NK-92 (cell line): ENCODE data around the gene SLC51B.
"Not testable (repeated sequence)": the region's sequence is repeated elsewhere in the genome, so short reads cannot be mapped to it uniquely, and the experiment has no call there.

Experiments
- DNase-seq: peaks from one replicate; lab custom pipeline; 2025; ENCODE audit not compliant: unreplicated experiment; lab: John Stamatoyannopoulos, UW

SLC51B gene

DNA sequence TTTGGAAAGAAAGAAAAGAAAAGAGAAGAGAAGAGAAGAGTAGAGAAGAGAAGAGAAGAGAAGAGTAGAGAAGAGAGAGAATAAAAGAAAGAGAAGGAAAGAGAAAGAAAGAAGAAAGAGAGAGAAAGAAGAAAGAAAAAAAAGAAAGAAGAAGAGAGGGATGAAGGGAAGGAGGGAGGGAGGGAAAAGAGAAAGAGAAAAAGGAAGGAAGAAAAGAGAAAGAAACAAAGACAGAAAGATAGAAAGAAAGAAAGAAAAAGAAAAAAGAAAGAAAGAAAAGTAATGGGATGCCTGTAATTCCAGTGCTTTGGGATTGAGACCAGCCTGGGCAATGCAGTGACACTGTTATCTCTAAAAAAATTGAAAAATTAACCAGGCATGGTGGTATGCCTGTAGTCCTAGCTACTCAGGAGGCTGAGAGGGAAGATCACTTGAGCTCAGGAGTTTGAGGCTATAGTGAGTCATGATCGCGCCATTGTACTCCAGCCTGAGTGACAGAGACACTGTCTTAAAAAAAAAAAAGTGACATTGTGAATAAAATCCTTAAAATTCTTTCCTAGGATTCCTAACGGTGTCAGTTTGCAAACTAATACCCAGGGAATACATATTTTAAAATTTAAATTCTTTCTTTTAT lies 20.9 kb downstream of the SLC51B start:
- no peak for DNase-seq

DNA sequence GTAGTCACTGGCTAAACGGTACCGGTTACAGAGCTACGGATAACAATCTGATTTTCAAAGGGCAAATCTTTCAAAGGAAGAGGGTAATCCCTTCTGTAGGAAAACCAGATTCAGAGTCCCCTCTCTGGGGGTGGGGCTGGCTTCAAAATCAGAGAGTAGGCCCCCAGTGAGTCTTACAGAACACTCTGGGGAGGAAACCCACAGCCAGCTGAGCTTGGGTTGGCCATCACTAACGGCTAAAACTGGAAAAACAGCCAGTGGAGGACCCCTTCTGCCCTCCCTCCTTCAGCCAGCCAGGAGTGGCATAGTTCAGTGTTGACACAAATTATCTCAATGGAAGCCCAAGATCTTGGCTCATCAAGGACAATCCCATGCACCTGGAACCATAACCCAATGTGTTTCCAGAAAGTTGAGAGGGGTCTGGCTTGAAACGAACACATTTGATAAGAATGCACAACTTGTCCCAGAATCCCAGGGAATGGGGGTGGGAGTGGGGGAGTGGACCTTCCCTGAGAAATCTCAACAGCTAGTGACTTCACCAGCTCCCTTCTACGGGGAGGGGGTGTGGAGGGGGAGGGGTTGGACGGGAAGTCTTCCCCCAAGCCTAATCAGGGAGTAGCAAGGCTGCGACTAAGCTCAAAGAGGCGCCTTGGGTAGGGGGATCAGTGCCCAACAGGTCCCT lies 21.6 kb downstream of the SLC51B start:
- no peak for DNase-seq

DNA sequence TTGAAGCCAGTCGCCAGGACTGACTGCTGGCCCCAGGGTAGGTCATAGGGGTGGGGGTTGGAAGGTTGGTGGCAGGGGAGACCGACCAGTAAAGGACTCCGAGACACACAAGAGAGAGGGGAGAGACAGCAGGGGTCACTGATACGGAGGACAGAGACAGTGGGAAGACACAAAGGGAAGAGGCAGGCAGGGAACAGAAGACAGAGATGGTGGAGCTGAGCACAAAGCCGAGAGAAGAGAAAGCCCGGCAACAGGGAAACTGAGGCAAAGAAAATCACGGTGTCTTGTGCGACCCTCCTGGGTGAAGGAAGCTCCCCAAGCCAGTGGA lies 22.1 kb downstream of the SLC51B start:
- no peak for DNase-seq

GRCh38 chr15:65067645-65068402 lies 22.6 kb downstream of the SLC51B start, which contains the start of gene RASL12:
RASL12 (minus strand) TSS chr15:65067991; CDS start chr15:65067835, 156 bp downstream.
- no peak for DNase-seq

DNA sequence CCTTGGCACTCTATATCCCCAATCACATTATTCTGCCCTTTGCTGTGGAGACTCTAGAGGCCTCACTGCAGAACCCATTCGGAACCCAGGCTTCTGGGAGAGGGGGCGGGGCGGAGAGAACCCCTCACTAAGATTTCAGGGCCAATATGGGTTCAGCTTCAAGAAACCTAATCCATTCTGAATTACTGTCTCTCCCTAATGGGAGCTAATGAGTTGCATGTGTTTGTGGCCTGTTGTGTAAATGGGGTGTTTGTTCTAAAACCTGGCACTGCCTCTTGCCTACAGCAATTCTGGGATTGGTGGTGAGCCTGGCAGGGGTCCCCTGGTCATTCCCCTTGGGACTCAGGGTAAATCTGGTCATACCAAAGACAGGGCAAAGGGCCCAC lies 23.2 kb downstream of the SLC51B start:
- no peak for DNase-seq

- no peak for DNase-seq
Measured at GRCh38 chr15:65069179-65069578, 24.0 kb downstream of the SLC51B start.

GRCh38 chr15:65069779-65070546 lies 24.8 kb downstream of the SLC51B start:
- no peak for DNase-seq

GRCh38 chr15:65071381-65071811 lies 26.2 kb downstream of the SLC51B start:
- DNase-seq = no peak

- no peak for DNase-seq
Measured at GRCh38 chr15:65072027-65072426, 26.8 kb downstream of the SLC51B start.

GRCh38 chr15:65072617-65073016 lies 27.4 kb downstream of the SLC51B start:
- DNase-seq = no peak

DNA sequence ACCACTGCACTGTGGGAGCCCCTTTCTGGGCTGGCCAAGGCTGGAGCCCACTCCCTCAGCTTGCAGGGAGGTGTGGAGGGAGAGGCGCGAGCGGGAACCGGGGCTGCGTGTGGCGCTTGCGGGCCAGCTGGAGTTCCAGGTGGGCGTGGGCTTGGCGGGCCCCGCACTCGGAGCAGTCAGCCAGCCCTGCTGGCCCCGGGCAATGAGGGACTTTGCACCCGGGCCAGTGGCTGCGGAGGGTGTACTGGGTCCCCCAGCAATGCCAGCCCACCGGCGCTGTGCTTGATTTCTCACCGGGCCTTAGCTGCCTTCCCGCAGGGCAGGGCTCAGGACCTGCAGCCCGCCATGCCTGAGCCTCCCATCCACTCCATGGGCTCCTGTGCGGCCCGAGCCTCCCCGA lies 29.8 kb downstream of the SLC51B start:
- DNase-seq = not testable (repeated sequence)

DNA sequence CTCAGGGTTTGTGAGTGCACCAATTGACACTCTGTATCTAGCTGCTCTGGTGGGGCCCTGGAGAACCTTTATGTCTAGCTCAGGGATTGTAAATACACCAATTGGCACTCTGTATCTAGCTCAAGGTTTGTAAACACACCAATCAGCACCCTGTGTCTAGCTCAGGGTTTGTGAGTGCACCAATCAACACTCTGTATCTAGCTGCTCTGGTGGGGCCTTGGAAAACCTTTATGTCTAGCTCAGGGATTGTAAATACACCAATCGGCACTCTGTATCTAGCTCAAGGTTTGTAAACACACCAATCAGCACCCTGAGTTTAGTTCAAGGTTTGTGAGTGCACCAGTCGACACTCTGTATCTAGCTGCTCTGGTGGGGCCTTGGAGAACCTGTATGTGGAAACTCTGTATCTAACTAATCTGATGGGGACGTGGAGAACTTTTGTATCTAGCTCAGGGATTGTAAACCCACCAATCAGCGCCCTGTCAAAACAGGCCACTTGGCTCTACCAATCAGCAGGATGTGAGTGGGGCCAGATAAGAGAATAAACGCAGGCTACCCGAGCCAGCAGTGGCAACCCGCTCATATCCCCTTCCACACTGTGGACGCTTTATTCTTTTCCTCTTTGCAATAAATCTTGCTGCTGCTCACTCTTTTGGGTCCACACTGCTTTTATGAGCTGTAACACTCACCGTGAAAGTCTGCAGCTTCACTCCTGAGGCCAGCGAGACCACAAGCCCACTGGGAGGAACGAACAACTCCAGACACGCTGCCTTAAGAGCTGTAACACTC lies 30.6 kb downstream of the SLC51B start:
- DNase-seq = not testable (repeated sequence)

DNA sequence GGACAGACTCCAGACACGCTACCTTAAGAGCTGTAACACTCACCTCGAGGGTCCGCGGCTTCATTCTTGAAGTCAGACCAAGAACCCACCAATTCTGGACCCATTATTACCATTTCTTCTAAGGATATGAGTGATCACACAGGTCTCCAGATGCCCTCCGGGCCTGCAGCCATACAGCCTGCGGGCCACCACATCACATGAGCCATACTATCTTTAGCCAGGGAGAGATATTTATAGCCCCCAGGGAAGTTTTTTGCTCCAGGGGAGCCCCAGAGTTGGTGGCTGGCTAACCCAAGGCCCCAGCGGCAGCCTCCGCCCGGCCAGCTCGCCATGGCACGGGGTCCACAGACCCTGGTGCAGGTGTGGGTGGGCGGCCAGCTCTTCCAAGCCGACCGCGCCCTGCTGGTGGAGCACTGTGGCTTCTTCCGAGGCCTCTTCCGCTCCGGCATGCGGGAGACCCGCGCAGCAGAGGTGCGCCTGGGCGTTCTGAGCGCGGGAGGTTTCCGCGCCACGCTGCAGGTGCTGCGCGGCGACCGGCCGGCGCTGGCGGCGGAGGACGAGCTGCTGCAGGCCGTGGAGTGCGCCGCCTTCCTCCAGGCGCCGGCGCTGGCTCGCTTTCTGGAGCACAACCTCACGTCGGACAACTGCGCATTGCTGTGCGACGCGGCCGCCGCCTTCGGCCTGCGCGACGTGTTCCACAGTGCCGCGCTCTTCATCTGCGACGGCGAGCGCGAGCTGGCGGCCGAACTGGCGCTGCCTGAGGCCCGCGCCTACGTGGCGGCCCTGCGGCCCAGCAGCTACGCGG lies 31.5 kb downstream of the SLC51B start, which contains the start of gene KBTBD13:
KBTBD13 (plus strand) TSS at position 261 of the 805 bp plus-strand sequence; CDS start at position 331, 70 bp downstream.
- DNase-seq = no peak

DNA sequence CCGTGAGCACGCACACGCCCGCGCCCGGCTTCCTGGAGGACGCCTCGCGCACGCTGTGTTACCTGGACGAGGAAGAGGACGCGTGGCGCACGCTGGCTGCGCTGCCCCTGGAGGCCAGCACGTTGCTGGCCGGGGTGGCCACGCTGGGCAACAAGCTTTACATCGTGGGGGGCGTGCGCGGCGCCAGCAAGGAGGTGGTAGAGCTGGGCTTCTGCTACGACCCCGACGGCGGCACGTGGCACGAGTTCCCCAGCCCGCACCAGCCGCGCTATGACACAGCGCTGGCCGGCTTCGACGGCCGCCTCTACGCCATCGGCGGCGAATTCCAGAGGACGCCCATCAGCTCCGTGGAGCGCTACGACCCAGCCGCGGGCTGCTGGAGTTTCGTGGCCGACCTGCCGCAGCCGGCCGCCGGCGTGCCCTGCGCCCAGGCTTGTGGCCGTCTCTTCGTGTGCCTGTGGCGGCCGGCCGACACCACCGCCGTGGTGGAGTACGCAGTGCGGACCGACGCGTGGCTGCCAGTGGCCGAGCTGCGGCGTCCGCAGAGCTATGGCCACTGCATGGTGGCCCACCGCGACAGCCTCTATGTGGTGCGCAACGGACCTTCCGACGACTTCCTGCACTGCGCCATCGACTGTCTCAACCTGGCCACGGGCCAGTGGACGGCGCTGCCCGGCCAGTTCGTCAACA lies 32.2 kb downstream of the SLC51B start:
- no peak for DNase-seq

DNA sequence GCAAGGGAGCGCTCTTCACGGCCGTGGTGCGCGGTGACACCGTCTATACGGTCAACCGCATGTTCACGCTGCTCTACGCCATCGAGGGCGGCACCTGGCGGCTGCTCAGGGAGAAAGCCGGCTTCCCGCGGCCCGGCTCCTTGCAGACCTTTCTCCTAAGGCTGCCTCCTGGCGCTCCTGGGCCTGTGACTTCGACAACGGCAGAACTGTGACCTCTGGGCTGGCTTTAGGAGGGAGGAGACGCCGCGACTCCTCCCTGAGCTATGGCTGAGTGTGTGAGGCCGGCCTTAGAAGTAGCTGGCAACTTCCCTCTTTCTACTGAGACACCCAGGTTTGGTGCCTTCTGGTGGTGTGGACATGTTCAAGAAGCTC lies 32.8 kb downstream of the SLC51B start:
- DNase-seq = no peak

DNA sequence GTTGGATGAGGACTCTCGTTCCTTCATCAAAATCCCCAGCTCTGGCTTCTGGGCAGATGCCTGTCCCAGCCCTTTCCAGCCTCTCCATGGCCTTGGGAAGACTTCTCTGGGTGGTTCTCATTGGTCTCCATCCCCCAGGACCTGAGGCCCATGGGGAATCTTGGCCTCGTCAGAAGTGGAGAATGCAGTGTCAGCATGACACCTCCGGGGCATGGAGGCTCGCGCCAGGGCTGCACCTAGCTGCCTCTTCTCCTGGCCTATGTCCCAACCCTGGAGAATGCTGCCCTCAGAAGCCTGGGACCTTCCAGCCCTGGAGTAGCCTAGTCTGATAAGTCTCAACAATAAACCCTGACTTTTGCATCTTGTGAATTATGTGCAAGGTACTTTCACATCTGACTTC lies 34.4 kb downstream of the SLC51B start:
- DNase-seq = no peak

GRCh38 chr15:65081270-65081669 lies 36.1 kb downstream of the SLC51B start:
- no peak for DNase-seq

- DNase-seq = no peak
Measured at GRCh38 chr15:65081758-65082157, 36.6 kb downstream of the SLC51B start.

DNA sequence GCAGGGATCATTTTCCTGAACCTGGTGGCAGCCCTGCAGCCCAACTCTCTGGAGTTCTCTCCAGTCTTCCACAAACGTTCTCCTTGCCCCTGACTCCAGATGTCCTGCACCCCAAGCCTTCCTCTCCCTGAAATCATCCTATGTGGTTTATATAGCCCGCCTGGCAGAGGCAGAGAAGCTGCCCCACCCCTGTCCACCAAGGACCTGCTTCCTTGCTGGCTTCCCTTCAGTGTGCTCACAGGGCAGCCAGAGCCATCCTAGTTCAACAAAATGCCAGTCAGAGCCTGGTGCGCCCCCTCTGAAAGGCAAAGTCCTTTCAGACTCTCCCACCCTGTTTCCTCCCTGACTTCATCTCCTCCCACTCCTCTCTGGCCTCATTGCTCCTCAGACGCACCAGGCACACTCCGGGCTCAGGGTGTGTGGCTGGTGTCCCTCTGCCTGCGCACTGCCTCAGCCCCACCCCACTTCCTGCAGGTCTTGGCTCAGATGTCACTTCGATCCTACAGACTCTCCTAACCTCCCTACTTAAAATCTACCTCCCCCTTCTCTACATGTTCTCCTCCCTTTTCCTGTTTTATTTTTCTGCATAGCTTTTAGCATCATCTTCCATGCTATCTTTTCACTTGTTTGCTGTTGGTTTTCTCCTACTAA lies 37.2 kb downstream of the SLC51B start:
- DNase-seq = no peak
